ENCODE data around the gene MED7. TPM values are rescaled to one million over a fixed set of nuclear protein-coding genes. Genes with fewer than 3 reads are reported as not detected.
A peak's percentile ranks its signal among the peaks of the same experiment; 100 is the strongest.

The MED7 gene
- total and polyA plus RNA-seq, 2 of the 13 experiments (the other 11 are each of a cell fraction or from before 2014, with no cell fraction given): 9.2 to 9.4 TPM

GRCh38 chr5:157142317-157143126 is at the start of gene MED7 (continued):
- TF ChIP-seq PBX3 (CRISPR knock-in tag; IDR thresholded peaks at IDR 0.05; ENCODE audit: borderline replicate concordance) (no peak), ZNF775 (CRISPR knock-in tag; IDR thresholded peaks at IDR 0.05; ENCODE audit: borderline replicate concordance) (no peak), ZNF362 (CRISPR knock-in tag; IDR thresholded peaks at IDR 0.05; ENCODE audit: borderline replicate concordance) (peak; percentile 89), CBFB (CRISPR knock-in tag; IDR thresholded peaks at IDR 0.05) (no peak), NFE2 (CRISPR knock-in tag; IDR thresholded peaks at IDR 0.05) (no peak), FOXO1 (CRISPR knock-in tag; IDR thresholded peaks at IDR 0.05) (no peak), CREB3 (CRISPR knock-in tag; IDR thresholded peaks at IDR 0.05) (no peak), NKX3-1 (CRISPR knock-in tag; IDR thresholded peaks at IDR 0.05) (no peak), TBL1XR1 (IDR thresholded peaks at IDR 0.05; ENCODE audit: borderline replicate concordance, low read length, partially characterized antibody) (peak; percentile 38), TEAD3 (CRISPR knock-in tag; optimal IDR thresholded peaks at IDR 0.05; ENCODE audit: borderline replicate concordance) (no peak), SOX6 (IDR thresholded peaks at IDR 0.05) (no peak), SOX6 (CRISPR knock-in tag; IDR thresholded peaks at IDR 0.05) (peak; percentile 49), ZNF460 (CRISPR knock-in tag; IDR thresholded peaks at IDR 0.05; ENCODE audit: borderline replicate concordance) (no peak), TAF1 (CRISPR knock-in tag; IDR thresholded peaks at IDR 0.05) (peak; percentile 86), ZKSCAN1 (IDR thresholded peaks at IDR 0.05; ENCODE audit: low read length) (no peak), ZNF335 (CRISPR knock-in tag; IDR thresholded peaks at IDR 0.05) (no peak), BATF2 (CRISPR knock-in tag; IDR thresholded peaks at IDR 0.05) (no peak), ZBTB14 (CRISPR knock-in tag; IDR thresholded peaks at IDR 0.05) (no peak), HNRNPUL1 (IDR thresholded peaks at IDR 0.05; ENCODE audit: low read depth, low read length) (no peak), PITX1 (CRISPR knock-in tag; IDR thresholded peaks at IDR 0.05) (peak; percentile 34; the same call in 1 of the 2 replicates), PRDM10 (CRISPR knock-in tag; IDR thresholded peaks at IDR 0.05; ENCODE audit: low read depth) (no peak)
